Inflammatory macrophage (primary cell): ENCODE results near the gene METTL21C.
A peak's percentile ranks its signal among the peaks of the same experiment; 100 is the strongest.

Source experiments
- DNase-seq, 2 donors: peaks; one replicate each; pipeline ENCODE4 v3.0.0-alpha.2; 2020 to 2022

Gene METTL21C

DNA sequence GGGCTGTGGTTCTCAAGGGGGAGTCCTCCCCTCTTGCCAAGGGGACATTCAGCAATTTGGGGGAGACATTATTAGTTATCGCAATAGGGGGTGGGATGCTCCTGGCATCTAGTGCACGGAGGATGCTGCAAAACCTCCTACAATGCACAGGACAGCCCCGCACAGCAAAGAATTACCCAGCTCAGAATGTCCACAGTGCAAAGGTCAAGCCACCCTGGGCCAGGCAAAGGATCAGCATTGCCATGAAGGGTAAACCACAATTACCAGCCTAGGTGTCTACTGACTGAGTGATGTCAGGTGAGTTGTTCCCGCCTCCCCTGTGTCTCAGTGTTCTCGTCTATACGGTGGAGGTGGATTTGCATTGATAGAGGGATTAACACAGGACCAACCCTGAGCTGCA is 2.4 kb upstream of the METTL21C start:
- no peak for DNase-seq

- DNase-seq, result no peak
These were observed 1.6 kb upstream of the METTL21C start for GRCh38 chr13:102696465-102696864.

DNA sequence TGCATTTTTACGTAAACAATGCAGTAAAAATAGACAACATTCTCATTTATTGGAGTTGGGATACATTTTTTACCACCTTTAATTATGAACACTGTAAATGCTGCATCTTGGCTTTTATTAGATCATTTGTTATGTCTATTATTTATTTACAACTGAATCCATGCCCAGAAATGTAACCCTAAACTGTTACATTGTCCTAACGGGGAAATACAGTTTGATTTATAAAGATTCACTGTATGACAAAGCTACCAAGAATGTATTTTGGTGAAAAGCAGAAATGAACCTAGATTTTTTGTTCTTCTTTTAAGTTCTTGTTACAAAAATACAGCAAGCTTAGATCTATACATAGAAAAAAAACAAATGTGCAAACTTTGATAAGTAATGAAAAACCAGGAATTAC is 1.1 kb downstream of the METTL21C start:
- no peak for DNase-seq

- DNase-seq, result no peak
These were observed 1.6 kb downstream of the METTL21C start for GRCh38 chr13:102693250-102693649.

GRCh38 chr13:102692491-102692826 is 2.4 kb downstream of the METTL21C start:
- no peak for DNase-seq

GRCh38 chr13:102690883-102691282 is 4.0 kb downstream of the METTL21C start:
- DNase-seq, result no peak

DNA sequence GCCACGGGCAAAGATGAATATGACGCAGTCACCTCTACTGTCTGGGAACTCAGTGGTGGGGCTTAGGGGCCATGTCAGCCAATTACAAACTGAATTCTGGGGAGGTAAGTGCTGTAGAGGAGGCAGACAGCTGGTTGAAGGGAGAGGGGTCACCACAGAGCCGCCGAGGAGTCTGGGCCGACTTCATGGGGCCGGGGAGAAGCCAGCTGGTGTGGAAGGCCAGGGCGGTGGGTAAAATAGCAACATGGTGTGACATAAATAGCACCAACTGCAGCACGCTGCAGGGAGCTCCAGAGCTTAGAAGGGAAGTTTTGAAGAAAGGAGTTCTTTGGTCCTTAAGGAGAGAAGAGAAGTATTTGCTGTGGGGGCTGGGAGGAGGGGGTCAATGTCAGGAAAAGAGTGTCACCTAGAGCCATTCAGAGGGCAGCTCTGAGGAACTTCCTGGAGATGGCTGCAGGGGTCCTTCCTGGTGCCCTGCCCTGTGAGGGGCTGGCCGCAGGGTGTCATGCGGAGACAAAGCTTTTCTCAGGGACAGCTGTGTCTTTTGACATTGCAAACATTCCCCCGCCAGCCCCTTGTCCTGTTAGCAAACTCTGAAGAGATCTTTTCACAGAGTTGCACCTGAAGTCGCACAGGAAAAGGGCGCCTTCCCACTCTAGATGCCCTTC is 6.4 kb downstream of the METTL21C start:
- DNase-seq, result no peak

GRCh38 chr13:102687520-102687919 is 7.3 kb downstream of the METTL21C start:
- DNase-seq, result no peak

DNA sequence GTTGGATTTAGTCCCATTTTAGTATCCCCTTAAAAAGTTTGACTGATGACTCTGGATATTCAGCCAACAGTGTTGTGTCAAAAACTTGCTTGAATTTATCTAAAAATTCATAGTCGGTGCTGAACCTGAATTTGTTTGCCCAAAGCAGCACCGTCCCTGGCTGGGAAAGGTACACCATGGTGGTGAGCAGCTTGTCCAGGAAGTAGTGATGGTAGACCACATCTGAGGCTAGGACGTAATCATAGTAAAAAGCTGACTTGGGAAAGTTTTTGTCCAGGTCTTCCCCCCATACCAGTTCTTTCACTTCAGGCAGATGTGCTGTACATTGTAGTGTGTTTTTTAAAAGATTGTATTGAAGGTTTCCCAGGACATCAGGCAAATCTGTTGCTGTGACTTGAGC is 8.8 kb downstream of the METTL21C start:
- no peak for DNase-seq

GRCh38 chr13:102683637-102684036 is 11.2 kb downstream of the METTL21C start:
- no peak for DNase-seq

DNA sequence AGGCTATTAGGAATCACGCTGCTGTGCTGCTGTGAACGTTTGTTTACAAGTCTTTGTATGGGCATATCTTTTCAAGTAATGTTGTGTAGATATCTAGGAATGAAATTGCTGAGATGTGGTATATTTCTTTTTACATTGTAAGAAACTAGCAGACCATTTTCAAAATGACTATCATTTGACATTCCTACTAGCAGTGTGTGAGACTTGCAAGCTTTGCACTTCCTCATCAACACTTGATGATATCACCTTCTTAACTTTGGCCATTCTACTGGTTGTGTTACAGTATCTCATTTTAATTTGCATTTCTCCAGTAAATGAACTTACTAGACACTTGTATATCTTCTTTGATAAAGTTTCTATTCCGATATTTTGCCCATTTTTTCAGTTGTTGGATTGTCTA is 12.1 kb downstream of the METTL21C start:
- peak in 1 of 2 donors; percentile 3 for DNase-seq

- DNase-seq, result no peak
These were observed 12.6 kb downstream of the METTL21C start for GRCh38 chr13:102682211-102682610.

DNA sequence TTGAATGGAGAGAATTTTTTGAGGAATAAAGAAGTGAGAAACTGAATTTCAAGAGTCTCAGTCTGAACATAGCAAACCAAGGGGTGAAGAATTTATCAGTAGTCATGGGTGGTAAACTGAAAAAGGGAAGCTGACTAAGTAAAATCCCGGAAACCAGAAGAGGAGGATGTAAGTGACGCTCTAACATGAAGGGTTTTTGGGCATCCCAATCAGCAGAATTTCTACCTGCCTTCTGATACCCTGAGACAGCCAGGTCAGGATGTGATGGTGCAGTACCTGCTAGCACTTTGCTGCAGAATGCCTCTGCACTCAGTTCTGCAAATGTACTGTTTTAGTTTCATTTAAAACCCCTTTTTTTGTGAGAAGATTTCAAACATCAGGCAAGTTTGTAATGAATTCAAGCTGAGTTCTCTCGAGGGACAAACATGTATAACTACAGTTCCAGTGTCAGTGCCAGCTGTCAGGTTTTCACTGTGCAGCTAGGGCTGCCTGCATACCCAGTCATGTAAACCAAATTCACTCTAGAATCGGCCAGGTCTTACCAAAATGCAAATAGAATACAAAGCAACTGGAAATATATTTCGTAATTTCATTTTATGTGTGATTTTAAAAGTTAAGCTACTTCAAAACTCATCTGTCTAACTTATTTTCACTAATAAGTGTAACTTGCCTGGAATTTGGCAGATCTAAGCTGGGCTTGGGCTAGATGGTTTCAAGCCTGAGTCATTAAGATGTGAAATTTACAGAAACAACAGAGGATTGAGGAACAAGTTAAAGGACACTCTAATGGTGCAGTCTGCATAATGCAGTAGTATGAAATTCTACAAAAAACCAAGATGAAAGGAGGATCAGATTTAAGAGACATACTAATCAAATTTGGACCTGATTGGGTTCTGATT is 13.8 kb downstream of the METTL21C start:
- DNase-seq, result peak; percentile 49 to 68

DNA sequence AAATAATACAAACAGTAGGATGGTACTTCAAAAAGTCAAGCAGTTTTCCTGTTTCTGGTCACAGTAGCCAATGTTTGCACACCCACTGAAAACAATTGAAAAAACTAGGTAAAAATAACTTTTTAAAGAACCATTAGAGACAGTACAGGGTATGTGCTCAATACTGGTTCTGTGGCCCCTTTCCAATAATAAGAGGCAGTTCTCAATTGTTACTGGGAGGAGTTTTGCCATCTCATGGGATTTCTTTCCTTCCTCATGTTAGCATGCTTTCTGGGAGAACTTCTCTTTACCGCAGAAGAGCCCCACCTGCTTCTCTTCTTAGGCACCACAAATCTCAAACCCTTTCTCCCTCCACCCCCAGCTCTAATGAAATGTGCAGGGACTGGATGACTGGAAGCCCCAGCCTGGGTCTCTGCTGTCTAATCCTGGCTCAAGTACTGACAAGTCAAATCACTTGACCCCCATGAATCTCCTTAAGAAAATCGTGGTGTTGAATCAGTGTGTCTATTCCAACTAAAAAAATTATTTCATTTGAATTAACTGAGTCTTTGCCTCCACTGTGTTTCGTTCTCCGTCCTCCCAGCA is 14.6 kb downstream of the METTL21C start:
- no peak for DNase-seq

GRCh38 chr13:102679449-102680132 is 15.3 kb downstream of the METTL21C start:
- DNase-seq, result no peak

- DNase-seq, result no peak
These were observed 16.3 kb downstream of the METTL21C start for GRCh38 chr13:102678339-102679107.

DNA sequence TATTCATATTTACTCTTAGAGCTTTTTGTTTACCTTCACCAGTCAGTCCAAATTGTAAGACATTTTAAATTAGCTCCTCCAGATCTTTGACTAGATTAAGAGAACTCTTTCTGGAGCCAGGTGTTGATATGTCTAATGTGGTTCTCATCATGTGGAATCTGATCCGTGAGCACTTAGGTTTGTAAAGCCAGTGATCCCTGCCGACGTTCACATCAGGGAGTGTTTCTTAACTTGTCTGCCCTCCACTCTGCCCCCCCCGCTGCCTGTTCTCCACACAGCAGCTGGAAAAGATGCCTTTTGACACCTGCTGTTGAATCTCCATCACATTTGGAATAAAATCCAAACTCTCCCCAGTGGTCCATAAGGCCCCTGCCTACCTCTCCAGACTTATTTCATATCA is 17.7 kb downstream of the METTL21C start:
- DNase-seq, result no peak

GRCh38 chr13:102675115-102675514 is 19.7 kb downstream of the METTL21C start:
- no peak for DNase-seq

- DNase-seq, result no peak
These were observed 24.7 kb downstream of the METTL21C start for GRCh38 chr13:102670130-102670529.

GRCh38 chr13:102667911-102668310 is 26.9 kb downstream of the METTL21C start:
- no peak for DNase-seq

- no peak for DNase-seq
These were observed 27.8 kb downstream of the METTL21C start for GRCh38 chr13:102667023-102667422.

DNA sequence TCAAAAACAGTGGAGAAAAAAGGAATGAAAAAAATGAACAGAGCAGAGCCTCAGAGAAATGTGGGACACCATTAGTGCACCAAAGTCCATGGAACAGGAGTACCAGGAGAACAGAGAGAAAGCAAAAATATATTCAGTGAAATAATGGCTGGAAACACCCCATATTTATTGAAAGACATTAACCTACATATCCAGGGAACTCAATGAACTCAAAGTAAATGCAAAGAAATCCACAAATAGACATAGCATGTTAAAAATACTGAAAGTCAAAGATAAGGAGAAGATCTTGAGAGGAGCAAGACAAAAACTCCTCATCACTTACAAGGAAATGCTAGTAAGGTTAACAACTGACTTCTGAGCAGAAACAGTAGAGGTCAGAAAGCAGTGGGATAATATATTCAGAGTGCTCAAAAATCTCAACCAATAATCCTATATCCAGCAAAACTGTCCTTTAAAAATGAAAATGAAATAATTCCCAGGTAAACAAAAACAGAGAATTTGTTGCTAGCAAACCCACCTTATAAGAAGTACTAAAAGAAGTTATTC is 35.6 kb downstream of the METTL21C start:
- DNase-seq, result no peak
